ENCODE results near the gene COMMD3.
"Not testable (repeated sequence)": the region's sequence is repeated elsewhere in the genome, so short reads cannot be mapped to it uniquely, and the experiment has no call there.

COMMD3 gene

DNA sequence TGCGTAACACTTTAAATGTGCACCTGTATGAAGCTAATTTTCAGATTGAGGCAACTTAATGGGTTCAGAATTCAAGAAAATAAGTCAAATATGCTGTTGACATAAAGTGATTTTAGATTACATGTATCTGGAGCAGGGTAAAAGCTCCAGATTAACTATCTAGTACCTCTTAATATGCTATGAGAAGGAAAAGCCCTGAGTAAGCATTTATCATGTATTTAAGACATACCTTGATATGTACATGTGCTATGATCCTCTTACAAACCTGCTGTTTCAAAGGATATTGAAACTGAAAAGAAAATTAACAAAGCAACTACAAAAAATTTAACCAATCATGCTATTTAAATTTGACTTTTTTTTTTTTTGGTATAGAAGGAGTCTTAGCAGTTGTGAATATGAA is 33.6 kb downstream of the COMMD3 start:
- TF ChIP-seq, protein P1, sequence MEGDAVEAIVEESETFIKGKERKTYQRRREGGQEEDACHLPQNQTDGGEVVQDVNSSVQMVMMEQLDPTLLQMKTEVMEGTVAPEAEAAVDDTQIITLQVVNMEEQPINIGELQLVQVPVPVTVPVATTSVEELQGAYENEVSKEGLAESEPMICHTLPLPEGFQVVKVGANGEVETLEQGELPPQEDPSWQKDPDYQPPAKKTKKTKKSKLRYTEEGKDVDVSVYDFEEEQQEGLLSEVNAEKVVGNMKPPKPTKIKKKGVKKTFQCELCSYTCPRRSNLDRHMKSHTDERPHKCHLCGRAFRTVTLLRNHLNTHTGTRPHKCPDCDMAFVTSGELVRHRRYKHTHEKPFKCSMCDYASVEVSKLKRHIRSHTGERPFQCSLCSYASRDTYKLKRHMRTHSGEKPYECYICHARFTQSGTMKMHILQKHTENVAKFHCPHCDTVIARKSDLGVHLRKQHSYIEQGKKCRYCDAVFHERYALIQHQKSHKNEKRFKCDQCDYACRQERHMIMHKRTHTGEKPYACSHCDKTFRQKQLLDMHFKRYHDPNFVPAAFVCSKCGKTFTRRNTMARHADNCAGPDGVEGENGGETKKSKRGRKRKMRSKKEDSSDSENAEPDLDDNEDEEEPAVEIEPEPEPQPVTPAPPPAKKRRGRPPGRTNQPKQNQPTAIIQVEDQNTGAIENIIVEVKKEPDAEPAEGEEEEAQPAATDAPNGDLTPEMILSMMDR (IDR thresholded peaks at IDR 0.05; ENCODE audit: low read depth, low read length, missing control alignments), result no peak
- DNase-seq (ENCODE audit: low read depth), result no peak
- no peak overlapping the region for H3K4me3 ChIP-seq (ENCODE audit: low read depth, low read length)

DNA sequence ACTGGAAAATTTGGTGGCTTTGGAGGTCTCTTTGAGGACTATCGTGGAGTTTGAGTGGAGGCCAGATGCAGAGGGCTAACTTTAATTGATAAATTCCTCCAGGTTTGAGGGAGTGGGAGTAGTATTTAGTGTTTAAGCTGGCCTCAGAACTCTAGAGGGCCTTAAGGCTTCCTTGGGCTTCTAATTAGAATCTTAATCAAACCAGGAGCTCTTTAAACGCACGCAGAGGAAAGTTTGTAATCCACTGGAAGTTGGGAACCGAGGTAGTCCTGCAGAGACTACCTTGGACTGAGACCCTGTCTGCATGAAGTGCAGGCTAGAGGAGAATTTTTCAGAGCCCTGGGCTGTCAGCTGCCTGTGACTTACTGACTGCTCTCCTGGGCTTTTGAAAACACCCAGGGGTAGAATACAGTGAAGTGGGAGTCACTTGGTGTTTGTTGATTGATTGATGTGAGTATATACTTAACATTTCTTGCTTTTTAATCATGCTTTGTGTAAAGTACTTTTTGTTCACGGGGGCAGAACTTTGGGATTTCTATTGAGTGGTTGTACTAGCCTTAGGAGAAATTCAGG is 35.0 kb downstream of the COMMD3 start:
- DNase-seq (ENCODE audit: low read depth), result no peak
- no peak overlapping the region for H3K4me3 ChIP-seq (ENCODE audit: low read depth, low read length)
- TF ChIP-seq, protein P1 (IDR thresholded peaks at IDR 0.05; ENCODE audit: low read depth, low read length, missing control alignments), result no peak

DNA sequence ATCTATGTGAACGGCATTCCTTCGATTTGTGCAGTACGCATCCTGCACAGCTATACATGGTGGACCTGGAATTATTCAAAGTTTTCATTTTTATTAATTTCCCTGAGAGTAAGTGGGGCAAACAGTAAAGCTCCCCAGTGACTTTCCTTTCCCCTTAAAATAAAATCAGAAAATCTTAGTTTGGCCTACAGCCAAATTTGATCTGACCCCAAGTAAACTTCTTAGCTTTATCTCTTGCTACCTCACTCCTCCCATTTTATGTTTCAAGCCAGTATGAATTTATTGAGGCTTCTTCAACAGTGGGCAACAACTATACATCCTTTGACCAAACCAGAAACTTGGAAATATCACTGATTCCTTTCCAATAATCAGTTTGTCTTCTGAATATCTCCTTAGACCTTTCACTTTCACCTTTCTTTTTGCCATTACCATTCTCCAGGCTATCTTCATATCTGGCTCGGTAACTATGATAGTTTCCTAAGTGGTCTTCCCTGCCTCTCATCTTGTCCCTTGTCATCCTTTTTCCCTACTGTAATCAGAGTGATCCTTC is 40.2 kb downstream of the COMMD3 start:
- TF ChIP-seq, protein P1 (IDR thresholded peaks at IDR 0.05; ENCODE audit: low read depth, low read length, missing control alignments), result no peak
- no peak for DNase-seq (ENCODE audit: low read depth)
- no peak overlapping the region for H3K4me3 ChIP-seq (ENCODE audit: low read depth, low read length)

- not testable (repeated sequence) for H3K4me3 ChIP-seq (ENCODE audit: low read depth, low read length); DNase-seq (ENCODE audit: low read depth)
Measured at GRCh38 chr10:22357770-22358169, 41.6 kb downstream of the COMMD3 start.

DNA sequence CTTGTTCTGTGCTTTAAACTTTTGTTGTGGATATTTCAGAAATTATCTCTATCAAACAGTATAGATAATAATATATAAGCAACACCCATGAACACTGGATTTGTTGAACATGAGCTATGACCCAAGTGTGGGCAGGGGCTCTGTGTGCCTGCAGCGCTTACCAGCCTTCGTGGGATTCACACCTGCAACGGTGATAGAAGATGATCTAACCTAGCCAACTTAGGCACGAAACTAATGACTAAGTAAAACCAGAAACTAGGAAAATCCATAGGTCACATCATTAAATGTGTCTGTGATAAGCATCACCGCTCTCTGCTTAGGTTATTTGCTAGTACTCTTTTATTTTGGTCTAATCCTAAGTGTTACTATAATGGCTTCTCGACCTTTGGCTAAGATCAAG is 47.1 kb downstream of the COMMD3 start:
- no peak for DNase-seq (ENCODE audit: low read depth)
- H3K4me3 ChIP-seq (ENCODE audit: low read depth, low read length), result no peak overlapping the region
- TF ChIP-seq, protein P1 (IDR thresholded peaks at IDR 0.05; ENCODE audit: low read depth, low read length, missing control alignments), result no peak

- H3K4me3 ChIP-seq (ENCODE audit: low read depth, low read length), result no peak overlapping the region
- no peak for DNase-seq (ENCODE audit: low read depth)
- TF ChIP-seq, protein P1 (IDR thresholded peaks at IDR 0.05; ENCODE audit: low read depth, low read length, missing control alignments), result no peak
Measured at GRCh38 chr10:22364407-22365140, 48.4 kb downstream of the COMMD3 start.

- H3K4me3 ChIP-seq (ENCODE audit: low read depth, low read length), result no peak overlapping the region
- DNase-seq (ENCODE audit: low read depth), result no peak
- TF ChIP-seq, protein P1 (IDR thresholded peaks at IDR 0.05; ENCODE audit: low read depth, low read length, missing control alignments), result no peak
Measured at GRCh38 chr10:22365233-22365632, 49.0 kb downstream of the COMMD3 start.

Measured in GM12864 (cell line).